ENCODE data around the gene ACSL5. TPM values are rescaled to one million over a fixed set of nuclear protein-coding genes. Genes with fewer than 3 reads are reported as not detected.
A peak's percentile ranks its signal among the peaks of the same experiment; 100 is the strongest.

The ACSL5 gene
- total and polyA plus RNA-seq, 2 donors (not counting 1 experiment from before 2014, with no cell fraction given) = 1.7 to 6.6 TPM

- Histone ChIP-seq H4K20me1 (ENCODE audit: control insufficient read depth, extremely low read depth, insufficient read depth, low read length) (no peaks in the 10 kb centered on the region), H3K9me3 (ENCODE audit: control insufficient read depth, insufficient read depth, low read depth, low read length) (no peaks in the 10 kb centered on the region), H3K36me3 (ENCODE audit: control insufficient read depth, insufficient read depth, low read length) (peaks cover 19% of the 10 kb centered on the region), H3K4me3 (replicated peaks in 1 of 4; ENCODE audit: control extremely low read depth in 1 of 4, insufficient read depth in 1 of 4, low read depth in 3 of 4, low read length in 4 of 4) (no peak overlapping the region), H3K27ac (ENCODE audit: insufficient read depth, low read length) (no peak overlapping the region), H3K9ac (ENCODE audit: insufficient read depth, low read length) (no peak overlapping the region), H3K4me2 (ENCODE audit: extremely low read depth, insufficient read depth, low read length) (no peak overlapping the region), H3K27me3 (ENCODE audit: control insufficient read depth, insufficient read depth, low read length) (no peaks in the 10 kb centered on the region), H2AFZ (ENCODE audit: low read length) (no peak overlapping the region), H3K4me1 (ENCODE audit: control insufficient read depth, extremely low read depth, insufficient read depth, low read length) (no peaks in the 10 kb centered on the region), H3K79me2 (ENCODE audit: control insufficient read depth, insufficient read depth, low read length) (no peaks in the 10 kb centered on the region)
- TF ChIP-seq EZH2 (IDR thresholded peaks at IDR 0.05; ENCODE audit: low read length, missing control alignments) = no peak
- TF ChIP-seq, protein P1, sequence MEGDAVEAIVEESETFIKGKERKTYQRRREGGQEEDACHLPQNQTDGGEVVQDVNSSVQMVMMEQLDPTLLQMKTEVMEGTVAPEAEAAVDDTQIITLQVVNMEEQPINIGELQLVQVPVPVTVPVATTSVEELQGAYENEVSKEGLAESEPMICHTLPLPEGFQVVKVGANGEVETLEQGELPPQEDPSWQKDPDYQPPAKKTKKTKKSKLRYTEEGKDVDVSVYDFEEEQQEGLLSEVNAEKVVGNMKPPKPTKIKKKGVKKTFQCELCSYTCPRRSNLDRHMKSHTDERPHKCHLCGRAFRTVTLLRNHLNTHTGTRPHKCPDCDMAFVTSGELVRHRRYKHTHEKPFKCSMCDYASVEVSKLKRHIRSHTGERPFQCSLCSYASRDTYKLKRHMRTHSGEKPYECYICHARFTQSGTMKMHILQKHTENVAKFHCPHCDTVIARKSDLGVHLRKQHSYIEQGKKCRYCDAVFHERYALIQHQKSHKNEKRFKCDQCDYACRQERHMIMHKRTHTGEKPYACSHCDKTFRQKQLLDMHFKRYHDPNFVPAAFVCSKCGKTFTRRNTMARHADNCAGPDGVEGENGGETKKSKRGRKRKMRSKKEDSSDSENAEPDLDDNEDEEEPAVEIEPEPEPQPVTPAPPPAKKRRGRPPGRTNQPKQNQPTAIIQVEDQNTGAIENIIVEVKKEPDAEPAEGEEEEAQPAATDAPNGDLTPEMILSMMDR (conservative IDR thresholded peaks at IDR 0.05 in 1 of 2, IDR thresholded peaks at IDR 0.05 in 1 of 2; ENCODE audit: low read depth in 1 of 2, low read length in 2 of 2) = no peak
- no peak for DNase-seq (ENCODE audit: low read depth in 2 of 2)
Measured at GRCh38 chr10:112433136-112433535, 59.2 kb downstream of the ACSL5 start.

DNA sequence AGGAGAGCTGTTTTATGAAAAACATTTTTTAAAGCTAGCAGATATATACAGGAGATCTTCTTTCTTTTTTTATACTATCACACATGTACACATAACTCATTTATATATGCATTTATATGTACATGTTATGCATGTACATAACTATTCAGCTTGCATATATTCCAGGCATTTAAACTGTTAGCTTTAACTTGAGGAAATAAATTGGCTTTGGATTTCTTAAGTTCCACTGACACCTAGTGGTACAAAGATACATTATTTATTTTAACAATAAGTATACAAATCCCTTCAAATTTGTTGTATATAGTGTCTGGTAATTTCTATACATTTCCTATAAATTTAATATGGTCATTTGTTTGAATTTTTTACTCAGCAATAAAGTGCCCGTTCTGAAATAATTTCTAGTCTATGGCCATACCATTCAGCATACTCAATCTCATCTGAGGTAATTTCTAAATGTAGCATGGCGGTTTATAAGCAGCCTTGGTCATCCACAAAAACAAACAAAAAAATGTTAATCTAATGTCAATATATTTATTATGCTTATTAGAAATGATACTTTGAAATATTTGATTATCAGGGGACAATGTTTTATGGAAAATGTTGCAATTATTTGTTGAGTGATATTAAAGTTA is 61.2 kb downstream of the ACSL5 start:
- H3K36me3 ChIP-seq (ENCODE audit: control insufficient read depth, insufficient read depth, low read length) = peaks cover 14% of the 10 kb centered on the region
- TF ChIP-seq EZH2 (IDR thresholded peaks at IDR 0.05; ENCODE audit: low read length, missing control alignments) = no peak
- TF ChIP-seq, protein P1 (conservative IDR thresholded peaks at IDR 0.05 in 1 of 2, IDR thresholded peaks at IDR 0.05 in 1 of 2; ENCODE audit: low read depth in 1 of 2, low read length in 2 of 2) = peak in 1 of 2 donors; percentile 24
- H2AFZ ChIP-seq (ENCODE audit: low read length) = no peak overlapping the region
- H4K20me1 ChIP-seq (ENCODE audit: control insufficient read depth, extremely low read depth, insufficient read depth, low read length) = no peaks in the 10 kb centered on the region
- H3K79me2 ChIP-seq (ENCODE audit: control insufficient read depth, insufficient read depth, low read length) = no peaks in the 10 kb centered on the region
- no peak overlapping the region for H3K27ac ChIP-seq (ENCODE audit: insufficient read depth, low read length)
- peak; percentile 31 to 67 for DNase-seq (ENCODE audit: low read depth in 2 of 2)
- no peak overlapping the region for H3K4me3 ChIP-seq (replicated peaks in 1 of 4; ENCODE audit: control extremely low read depth in 1 of 4, insufficient read depth in 1 of 4, low read depth in 3 of 4, low read length in 4 of 4)
- no peak overlapping the region for H3K9ac ChIP-seq (ENCODE audit: insufficient read depth, low read length)
- H3K4me2 ChIP-seq (ENCODE audit: extremely low read depth, insufficient read depth, low read length) = no peak overlapping the region
- no peaks in the 10 kb centered on the region for H3K27me3 ChIP-seq (ENCODE audit: control insufficient read depth, insufficient read depth, low read length)
- H3K9me3 ChIP-seq (ENCODE audit: control insufficient read depth, insufficient read depth, low read depth, low read length) = no peaks in the 10 kb centered on the region
- H3K4me1 ChIP-seq (ENCODE audit: control insufficient read depth, extremely low read depth, insufficient read depth, low read length) = no peaks in the 10 kb centered on the region

DNA sequence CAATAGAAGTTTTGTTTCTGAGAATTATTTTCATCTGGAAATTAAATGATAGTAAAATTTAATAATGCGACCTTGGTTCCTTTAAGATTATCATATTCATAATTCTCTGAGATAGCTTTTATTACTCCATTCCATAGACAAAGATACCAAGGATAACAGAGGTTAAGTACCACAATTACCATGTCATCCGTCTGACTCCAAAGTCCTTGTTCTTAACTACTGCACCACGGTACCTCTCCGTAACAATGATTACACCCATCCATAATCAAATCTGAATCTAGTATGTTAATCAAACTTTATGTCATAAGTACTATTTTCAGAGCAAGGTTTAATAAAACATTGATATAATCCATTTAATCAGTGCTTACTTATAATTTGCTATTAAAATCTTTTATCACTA is 64.4 kb downstream of the ACSL5 start:
- DNase-seq (ENCODE audit: low read depth in 2 of 2) = no peak
- Histone ChIP-seq H3K9me3 (ENCODE audit: control insufficient read depth, insufficient read depth, low read depth, low read length) (no peaks in the 10 kb centered on the region), H3K79me2 (ENCODE audit: control insufficient read depth, insufficient read depth, low read length) (no peaks in the 10 kb centered on the region), H3K27ac (ENCODE audit: insufficient read depth, low read length) (no peak overlapping the region), H4K20me1 (ENCODE audit: control insufficient read depth, extremely low read depth, insufficient read depth, low read length) (no peaks in the 10 kb centered on the region), H3K4me1 (ENCODE audit: control insufficient read depth, extremely low read depth, insufficient read depth, low read length) (no peaks in the 10 kb centered on the region), H3K27me3 (ENCODE audit: control insufficient read depth, insufficient read depth, low read length) (no peaks in the 10 kb centered on the region), H3K4me2 (ENCODE audit: extremely low read depth, insufficient read depth, low read length) (no peak overlapping the region), H3K9ac (ENCODE audit: insufficient read depth, low read length) (no peak overlapping the region), H2AFZ (ENCODE audit: low read length) (no peak overlapping the region), H3K36me3 (ENCODE audit: control insufficient read depth, insufficient read depth, low read length) (peaks cover 10% of the 10 kb centered on the region), H3K4me3 (replicated peaks in 1 of 4; ENCODE audit: control extremely low read depth in 1 of 4, insufficient read depth in 1 of 4, low read depth in 3 of 4, low read length in 4 of 4) (no peak overlapping the region)
- TF ChIP-seq, protein P1 (conservative IDR thresholded peaks at IDR 0.05 in 1 of 2, IDR thresholded peaks at IDR 0.05 in 1 of 2; ENCODE audit: low read depth in 1 of 2, low read length in 2 of 2) = no peak
- no peak for TF ChIP-seq EZH2 (IDR thresholded peaks at IDR 0.05; ENCODE audit: low read length, missing control alignments)
